VCaP (cell line): ENCODE results near the gene RHCG.

Experiments used
- H3K27ac ChIP-seq: fragments of 450-650 bp; 2 replicates; pipeline ENCODE4 v1.5.1; 2017
- CTCF ChIP-seq: fragments of 450-650 bp; conservative IDR thresholded peaks from 2 replicates; pipeline ENCODE4 v1.5.1; 2017; ENCODE audit warnings: mild to moderate bottlenecking, moderate library complexity

The RHCG gene

GRCh38 chr15:89514596-89515406 lies 18.4 kb upstream of the RHCG start:
- no peak overlapping the region for H3K27ac ChIP-seq
- no peak for TF ChIP-seq CTCF

GRCh38 chr15:89514186-89514585 lies 17.8 kb upstream of the RHCG start:
- no peak for TF ChIP-seq CTCF
- H3K27ac ChIP-seq = no peak overlapping the region

- no peak for TF ChIP-seq CTCF
- H3K27ac ChIP-seq = no peak overlapping the region
Measured at GRCh38 chr15:89513284-89513683, 16.9 kb upstream of the RHCG start.

GRCh38 chr15:89512631-89513030 lies 16.2 kb upstream of the RHCG start:
- no peak overlapping the region for H3K27ac ChIP-seq
- TF ChIP-seq CTCF = no peak

- no peak overlapping the region for H3K27ac ChIP-seq
- no peak for TF ChIP-seq CTCF
Measured at GRCh38 chr15:89506026-89506686, 9.8 kb upstream of the RHCG start.

- no peak overlapping the region for H3K27ac ChIP-seq
- no peak for TF ChIP-seq CTCF
Measured at GRCh38 chr15:89504166-89504565, 7.8 kb upstream of the RHCG start.

- TF ChIP-seq CTCF = no peak
- H3K27ac ChIP-seq = no peak overlapping the region
Measured at GRCh38 chr15:89502867-89503595, 6.6 kb upstream of the RHCG start.
